ENCODE measurements around the gene PTPN6.
"Not testable (repeated sequence)": the region's sequence is repeated elsewhere in the genome, so short reads cannot be mapped to it uniquely, and the experiment has no call there.

PTPN6 gene

DNA sequence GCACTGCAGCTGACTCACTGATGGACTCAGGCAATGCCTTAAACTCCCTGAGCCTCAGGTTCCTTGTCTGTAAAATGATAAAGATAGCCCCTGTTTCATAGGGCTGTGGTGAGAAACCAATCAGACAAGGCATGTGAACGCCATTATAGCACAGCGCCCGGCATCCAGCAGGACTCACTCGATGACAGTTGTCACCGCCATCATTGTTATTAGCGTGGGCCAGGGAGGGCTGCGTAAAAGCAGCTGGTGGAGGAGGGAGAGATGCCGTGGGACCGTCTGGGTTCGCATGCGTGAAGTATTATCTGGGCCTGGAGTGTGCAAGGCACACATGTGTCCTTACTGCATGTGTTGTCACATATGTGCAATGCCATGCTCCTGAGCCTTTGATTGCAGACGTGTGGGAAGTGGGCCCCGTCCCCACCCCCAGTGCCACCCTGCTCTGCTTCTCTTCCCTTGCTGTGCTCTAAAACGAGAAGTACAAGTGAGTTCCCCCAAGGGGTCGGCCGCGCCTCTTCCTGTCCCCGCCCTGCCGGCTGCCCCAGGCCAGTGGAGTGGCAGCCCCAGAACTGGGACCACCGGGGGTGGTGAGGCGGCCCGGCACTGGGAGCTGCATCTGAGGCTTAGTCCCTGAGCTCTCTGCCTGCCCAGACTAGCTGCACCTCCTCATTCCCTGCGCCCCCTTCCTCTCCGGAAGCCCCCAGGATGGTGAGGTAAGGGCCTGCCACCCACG lies at the start of gene PTPN6:
Gene PTPN6 (plus strand): TSS at position 546 of the 730 bp plus-strand sequence. CDS start 157 bp downstream, at position 703.
- TF ChIP-seq GATA1 (IDR thresholded peaks at IDR 0.05; ENCODE audit: low read depth, low read length), result no peak
- TF ChIP-seq POLR2A (IDR thresholded peaks at IDR 0.05; ENCODE audit: low read length), result peak; percentile 63
- no peak for DNase-seq

DNA sequence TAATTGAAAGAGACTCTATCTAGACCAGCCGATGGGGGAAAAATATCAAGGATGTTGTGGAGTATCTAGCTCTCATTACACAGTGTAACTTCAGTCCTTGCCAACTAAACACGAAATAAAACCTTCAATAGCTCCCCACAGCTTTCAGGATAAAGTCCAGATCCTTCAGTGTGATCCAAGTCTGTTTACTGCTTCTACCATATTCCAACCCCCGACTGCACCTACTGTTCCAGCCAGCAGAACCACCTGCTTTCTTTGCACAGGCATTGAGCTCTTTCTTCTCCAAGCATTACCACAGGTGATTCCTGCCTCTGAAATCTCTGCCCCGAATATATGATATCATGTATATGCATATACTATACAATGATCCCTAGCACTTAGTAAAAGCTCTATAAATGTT lies 48.7 kb upstream of the PTPN6 start:
- no peak for TF ChIP-seq GATA1 (IDR thresholded peaks at IDR 0.05; ENCODE audit: low read depth, low read length)
- no peak for TF ChIP-seq POLR2A (IDR thresholded peaks at IDR 0.05; ENCODE audit: low read length)
- DNase-seq, result no peak

GRCh38 chr12:6903722-6904121 lies 47.4 kb upstream of the PTPN6 start:
- TF ChIP-seq GATA1 (IDR thresholded peaks at IDR 0.05; ENCODE audit: low read depth, low read length) (no peak), POLR2A (IDR thresholded peaks at IDR 0.05; ENCODE audit: low read length) (no peak)
- DNase-seq, result no peak

DNA sequence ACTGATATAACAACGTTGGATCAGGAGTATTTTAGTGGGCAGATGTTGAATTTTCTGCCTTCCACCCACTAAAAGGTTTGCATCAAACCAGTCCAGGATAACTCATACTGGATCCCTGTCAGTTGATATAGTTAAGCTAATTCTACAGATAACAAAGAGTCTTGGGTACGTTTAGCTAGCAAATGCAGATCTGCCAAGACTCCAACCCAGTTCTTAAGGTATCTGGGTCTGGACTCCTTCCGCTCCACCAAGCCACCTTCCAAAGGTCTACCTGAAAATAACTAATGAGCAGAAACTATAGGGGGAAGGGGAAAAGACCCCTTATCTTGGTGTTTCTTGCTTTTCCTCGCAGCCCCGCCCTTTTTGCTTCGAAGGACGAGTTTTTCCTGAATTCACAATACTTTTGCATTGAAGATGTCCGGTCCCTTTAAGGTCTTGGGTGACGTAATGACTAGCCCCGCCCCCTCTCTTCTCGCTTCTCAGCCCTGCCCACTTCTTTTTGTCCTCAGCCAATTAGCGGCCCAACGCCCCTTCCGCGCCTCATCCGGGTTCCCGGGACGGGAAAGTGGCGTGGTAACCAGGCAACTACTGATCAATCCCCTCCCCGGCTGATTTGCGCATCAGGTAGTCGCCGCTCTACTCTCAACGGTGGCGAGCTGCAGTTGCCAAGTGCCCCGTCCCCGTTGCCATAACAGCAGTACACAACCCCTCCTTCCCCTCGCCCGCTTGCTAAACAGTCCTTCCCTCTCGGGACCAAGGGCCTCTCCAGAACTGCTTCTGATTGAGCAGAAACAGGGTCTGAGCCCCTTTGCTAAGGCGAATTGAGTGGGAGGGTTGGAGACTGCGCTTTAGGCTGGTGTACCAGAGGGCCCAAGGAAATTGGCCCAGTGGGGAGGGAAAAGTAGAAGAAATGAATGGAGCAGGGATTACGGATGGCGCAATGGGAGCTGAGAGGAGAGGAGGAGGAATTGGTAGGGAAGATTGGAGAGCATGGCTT lies 46.6 kb upstream of the PTPN6 start, which contains the start of gene LRRC23:
Gene LRRC23 (plus strand): TSS at position 543 of the 997 bp plus-strand sequence. CDS start 812 bp downstream, outside the sequence.
- DNase-seq, result peak; percentile 96 to 97
- TF ChIP-seq POLR2A (IDR thresholded peaks at IDR 0.05; ENCODE audit: low read length) (peak; percentile 71), GATA1 (IDR thresholded peaks at IDR 0.05; ENCODE audit: low read depth, low read length) (no peak)

DNA sequence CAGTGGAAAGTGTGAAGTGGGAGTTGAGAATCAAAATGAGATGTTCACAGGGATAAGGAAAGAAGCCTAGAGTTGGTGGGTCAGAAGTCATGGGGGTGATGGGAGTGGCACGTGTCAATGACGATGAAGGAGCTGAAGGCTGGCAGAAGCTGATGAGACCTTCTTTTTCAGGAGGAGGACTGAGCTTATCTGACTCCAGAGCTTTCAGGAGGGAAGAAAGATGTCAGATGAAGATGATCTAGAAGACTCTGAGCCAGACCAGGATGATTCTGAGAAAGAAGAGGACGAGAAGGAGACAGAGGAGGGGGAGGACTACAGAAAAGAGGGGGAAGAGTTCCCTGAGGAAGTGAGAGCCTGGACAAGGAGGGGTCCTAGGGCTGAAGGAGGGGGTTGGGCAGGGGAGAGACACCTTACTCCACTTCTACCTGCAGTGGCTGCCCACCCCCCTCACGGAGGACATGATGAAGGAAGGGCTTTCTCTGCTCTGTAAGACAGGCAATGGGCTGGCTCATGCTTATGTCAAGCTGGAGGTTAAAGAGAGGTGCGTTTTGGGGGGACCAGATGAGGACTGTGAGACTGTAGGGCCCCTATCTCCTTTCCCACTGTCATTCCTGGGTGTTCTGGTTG lies 45.6 kb upstream of the PTPN6 start:
- peak; percentile 38 to 58 for DNase-seq
- TF ChIP-seq POLR2A (IDR thresholded peaks at IDR 0.05; ENCODE audit: low read length) (no peak), GATA1 (IDR thresholded peaks at IDR 0.05; ENCODE audit: low read depth, low read length) (no peak)

DNA sequence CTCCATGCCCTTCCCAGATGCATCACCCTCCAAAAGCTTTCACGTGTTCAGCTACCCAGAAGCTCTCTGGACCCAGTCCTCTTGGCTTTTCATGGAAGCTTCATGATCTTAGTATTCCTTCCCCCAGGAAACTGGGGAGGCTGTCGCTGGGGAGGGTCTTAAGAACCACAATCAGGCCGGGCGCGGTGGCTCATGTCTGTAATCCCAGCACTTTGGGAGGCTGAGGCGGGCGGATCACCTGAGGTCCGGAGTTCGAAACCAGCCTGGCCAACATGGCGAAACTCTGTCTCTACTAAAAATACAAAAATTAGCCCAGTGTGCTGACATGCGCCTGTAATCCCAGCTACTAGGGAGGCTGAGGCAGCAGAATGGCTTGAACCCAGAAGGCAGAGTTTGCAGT lies 43.0 kb upstream of the PTPN6 start:
- DNase-seq, result not testable (repeated sequence)

DNA sequence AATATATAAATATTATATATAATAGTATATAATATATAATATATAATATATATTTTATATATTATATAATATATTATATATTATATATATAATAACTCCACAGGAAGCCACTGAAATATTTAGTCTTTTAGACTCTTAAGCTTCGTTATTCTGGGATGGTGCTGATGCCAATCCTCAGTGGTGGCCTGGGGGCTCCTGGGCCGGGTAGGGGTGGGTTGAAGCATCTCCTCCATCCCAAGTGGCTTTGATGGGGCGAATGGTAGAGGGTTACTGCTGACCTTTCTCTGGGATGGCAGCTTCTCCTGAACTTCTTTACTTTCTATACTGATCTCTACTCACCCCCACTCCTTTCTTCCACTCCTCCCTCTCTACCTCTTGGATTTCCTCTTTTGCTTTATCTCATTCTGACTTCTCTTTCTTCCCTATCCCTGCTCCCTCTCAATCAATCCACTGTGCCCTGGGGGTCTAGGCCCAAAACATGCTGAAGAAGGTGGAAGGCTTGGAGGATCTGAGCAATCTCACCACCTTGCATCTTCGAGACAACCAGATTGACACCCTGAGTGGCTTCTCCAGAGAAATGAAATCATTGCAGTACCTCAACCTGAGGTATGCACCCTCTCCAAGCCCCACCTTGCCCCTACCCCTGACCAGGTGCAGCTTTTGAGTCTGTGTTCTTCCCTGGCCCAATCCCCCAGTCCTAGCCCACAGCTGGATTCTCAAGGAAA lies 41.6 kb upstream of the PTPN6 start:
- no peak for TF ChIP-seq GATA1 (IDR thresholded peaks at IDR 0.05; ENCODE audit: low read depth, low read length)
- no peak for TF ChIP-seq POLR2A (IDR thresholded peaks at IDR 0.05; ENCODE audit: low read length)
- DNase-seq, result no peak

DNA sequence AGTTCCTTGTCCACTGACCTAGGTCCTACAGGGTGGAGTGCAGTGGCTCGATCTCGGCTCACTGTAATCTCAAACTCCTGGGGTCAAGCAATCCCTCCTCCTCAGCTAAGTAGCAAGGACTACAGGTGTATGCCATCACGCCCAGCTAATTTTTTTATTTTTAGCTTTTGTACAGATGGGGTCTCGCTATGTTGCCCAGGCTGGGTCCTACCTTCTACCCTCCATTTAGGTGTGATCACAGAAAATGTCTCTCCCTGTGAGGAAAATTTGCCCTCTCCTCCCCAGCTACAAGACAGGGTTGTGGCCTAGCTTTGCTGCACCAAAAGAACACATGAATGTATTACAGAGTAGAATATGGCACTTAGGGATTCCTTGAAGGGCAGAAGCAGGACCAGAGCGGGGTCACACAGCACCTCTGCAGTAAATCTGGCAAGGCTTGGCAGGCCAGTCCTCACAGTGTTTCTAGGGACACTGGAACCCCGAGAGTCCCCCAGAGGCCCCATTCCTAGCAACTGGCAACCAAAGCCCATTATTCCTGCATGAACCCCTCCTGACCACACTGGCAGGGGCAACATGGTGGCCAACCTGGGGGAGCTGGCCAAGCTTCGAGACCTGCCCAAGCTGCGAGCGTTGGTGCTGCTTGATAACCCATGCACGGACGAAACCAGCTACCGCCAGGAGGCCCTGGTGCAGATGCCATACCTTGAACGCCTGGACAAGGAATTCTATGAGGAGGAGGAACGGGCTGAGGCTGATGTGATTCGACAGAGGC lies 38.8 kb upstream of the PTPN6 start:
- DNase-seq, result no peak
- TF ChIP-seq POLR2A (IDR thresholded peaks at IDR 0.05; ENCODE audit: low read length), result no peak
- no peak for TF ChIP-seq GATA1 (IDR thresholded peaks at IDR 0.05; ENCODE audit: low read depth, low read length)

DNA sequence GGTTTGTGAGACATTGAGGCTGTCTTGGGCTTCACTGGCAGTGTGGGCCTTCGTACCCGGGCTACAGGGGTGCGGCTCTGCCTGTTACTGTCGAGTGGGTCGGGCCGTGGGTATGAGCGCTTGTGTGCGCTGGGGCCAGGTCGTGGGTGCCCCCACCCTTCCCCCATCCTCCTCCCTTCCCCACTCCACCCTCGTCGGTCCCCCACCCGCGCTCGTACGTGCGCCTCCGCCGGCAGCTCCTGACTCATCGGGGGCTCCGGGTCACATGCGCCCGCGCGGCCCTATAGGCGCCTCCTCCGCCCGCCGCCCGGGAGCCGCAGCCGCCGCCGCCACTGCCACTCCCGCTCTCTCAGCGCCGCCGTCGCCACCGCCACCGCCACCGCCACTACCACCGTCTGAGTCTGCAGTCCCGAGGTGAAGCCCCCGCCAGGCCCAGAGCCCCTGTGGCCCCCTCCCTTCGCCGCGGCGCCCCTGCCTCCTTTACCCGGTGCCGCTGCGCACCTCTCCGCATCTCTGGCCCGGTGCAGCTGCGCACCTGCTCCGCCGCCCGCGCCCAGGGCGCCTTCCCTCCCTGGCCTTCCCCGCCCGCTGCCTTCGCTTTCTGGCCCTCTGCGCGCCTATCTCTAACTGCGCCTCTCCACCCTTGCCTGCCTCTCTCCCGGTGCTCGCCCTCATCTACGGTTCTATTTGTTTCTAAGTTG lies 36.8 kb upstream of the PTPN6 start, which contains the start of gene ENO2:
Gene ENO2 (plus strand): TSS at position 335 of the 701 bp plus-strand sequence. CDS start 1,253 bp downstream, outside the sequence.
- peak; percentile 79 to 87 for DNase-seq
- no peak for TF ChIP-seq GATA1 (IDR thresholded peaks at IDR 0.05; ENCODE audit: low read depth, low read length)
- TF ChIP-seq POLR2A (IDR thresholded peaks at IDR 0.05; ENCODE audit: low read length), result peak; percentile 33

DNA sequence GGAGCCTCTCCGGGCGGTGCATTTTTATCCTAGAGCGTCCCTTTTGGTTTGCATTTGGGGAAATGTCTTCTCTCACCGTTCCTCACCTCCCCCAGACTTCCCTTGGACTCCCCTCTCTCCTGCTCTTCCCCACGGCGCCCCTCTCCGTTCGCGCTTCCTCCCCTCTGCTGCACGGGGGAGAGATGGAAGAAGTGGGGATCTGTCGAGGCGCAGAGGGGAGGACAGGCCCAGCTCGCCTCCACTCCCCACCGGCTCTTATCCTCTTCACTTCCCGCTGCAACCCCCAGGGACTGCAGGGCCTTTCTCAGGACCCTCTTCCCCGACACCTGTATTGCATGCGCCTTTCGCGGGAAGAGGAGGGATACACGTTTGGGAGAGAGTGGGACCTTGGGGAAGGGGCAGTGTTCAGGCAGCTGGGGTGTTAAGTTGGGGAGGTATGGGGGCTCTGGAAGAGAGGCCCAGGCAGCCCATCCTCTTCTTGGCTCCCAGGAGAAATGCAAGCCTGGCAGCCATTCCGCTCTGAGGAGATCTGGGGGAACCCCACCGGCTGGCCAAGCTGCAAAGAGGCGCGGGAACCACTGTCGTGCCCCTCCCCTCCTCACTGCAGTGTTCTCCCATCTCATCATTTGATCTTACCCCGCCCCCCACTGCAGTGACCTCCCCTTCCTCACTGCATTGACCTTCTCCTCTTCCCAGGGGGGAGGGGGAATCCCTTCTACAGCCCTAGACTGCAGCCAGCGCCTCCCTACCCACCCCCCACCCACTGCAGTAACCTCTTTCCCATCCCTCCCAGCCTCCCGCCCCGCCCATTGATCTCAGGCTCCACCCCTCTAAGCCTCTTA lies 36.0 kb upstream of the PTPN6 start:
- DNase-seq, result peak; percentile 57 to 68
- TF ChIP-seq GATA1 (IDR thresholded peaks at IDR 0.05; ENCODE audit: low read depth, low read length) (no peak), POLR2A (IDR thresholded peaks at IDR 0.05; ENCODE audit: low read length) (no peak)

- no peak for DNase-seq
These were observed 35.3 kb upstream of the PTPN6 start for GRCh38 chr12:6915789-6916285.

More at GRCh38 chr12:6915789-6916285, 35.3 kb upstream of the PTPN6 start:
- no peak for TF ChIP-seq GATA1 (IDR thresholded peaks at IDR 0.05; ENCODE audit: low read depth, low read length)
- TF ChIP-seq POLR2A (IDR thresholded peaks at IDR 0.05; ENCODE audit: low read length), result no peak

Data from erythroblast (primary cell).